Measurements from ENCODE around the gene AHSA1.

AHSA1 gene

GRCh38 chr14:77508249-77508648 is 50.4 kb downstream of the AHSA1 start:
- no peak for TF ChIP-seq CTCF (IDR thresholded peaks at IDR 0.05; ENCODE audit: insufficient read depth, missing control alignments)
- FAIRE-seq, result no peak
- DNase-seq (ENCODE audit: insufficient read length, low spot score), result no peak

- DNase-seq (ENCODE audit: insufficient read length, low spot score) (no peak), FAIRE-seq (no peak)
- no peak for TF ChIP-seq CTCF (IDR thresholded peaks at IDR 0.05; ENCODE audit: insufficient read depth, missing control alignments)
Observed at GRCh38 chr14:77508876-77509275, 51.0 kb downstream of the AHSA1 start.

- FAIRE-seq (no peak), DNase-seq (ENCODE audit: insufficient read length, low spot score) (no peak)
- TF ChIP-seq CTCF (IDR thresholded peaks at IDR 0.05; ENCODE audit: insufficient read depth, missing control alignments), result no peak
Observed at GRCh38 chr14:77509366-77509765, 51.5 kb downstream of the AHSA1 start.

GRCh38 chr14:77511486-77512162 is 53.7 kb downstream of the AHSA1 start:
- FAIRE-seq (no peak), DNase-seq (ENCODE audit: insufficient read length, low spot score) (no peak)

GRCh38 chr14:77516126-77516525 is 58.2 kb downstream of the AHSA1 start:
- DNase-seq (ENCODE audit: insufficient read length, low spot score), result no peak
- no peak for TF ChIP-seq CTCF (IDR thresholded peaks at IDR 0.05; ENCODE audit: insufficient read depth, missing control alignments)
- FAIRE-seq, result peak; percentile 11

More at GRCh38 chr14:77511486-77512162, 53.7 kb downstream of the AHSA1 start:
- no peak for TF ChIP-seq CTCF (IDR thresholded peaks at IDR 0.05; ENCODE audit: insufficient read depth, missing control alignments)
